ENCODE results near the gene GABRD.

GABRD gene

GRCh38 chr1:2018217-2019171 is 651 bp upstream of the GABRD start:
- TF ChIP-seq CTCF (IDR thresholded peaks at IDR 0.05; ENCODE audit: low read depth, low read length), result no peak
- peaks cover 36% of the 10 kb centered on the region for H3K27me3 ChIP-seq (ENCODE audit: insufficient read depth, low read depth, severe bottlenecking)
- no peaks in the 10 kb centered on the region for H3K9me3 ChIP-seq (ENCODE audit: severe bottlenecking)
- no peak overlapping the region; the same call in 1 of the 2 replicates for H3K4me3 ChIP-seq (ENCODE audit: low read depth, low read length)
- H3K36me3 ChIP-seq, result no peaks in the 10 kb centered on the region
- H3K27ac ChIP-seq, result no peak overlapping the region
- DNase-seq, result no peak

- peaks cover 36% of the 10 kb centered on the region for H3K27me3 ChIP-seq (ENCODE audit: insufficient read depth, low read depth, severe bottlenecking)
- H3K27ac ChIP-seq, result no peak overlapping the region
- DNase-seq, result no peak
- TF ChIP-seq CTCF (IDR thresholded peaks at IDR 0.05; ENCODE audit: low read depth, low read length), result no peak
- H3K4me3 ChIP-seq (ENCODE audit: low read depth, low read length), result peak overlapping the region; percentile 25
- H3K36me3 ChIP-seq, result no peaks in the 10 kb centered on the region
- no peaks in the 10 kb centered on the region for H3K9me3 ChIP-seq (ENCODE audit: severe bottlenecking)
Observed at GRCh38 chr1:2019571-2020309, 595 bp downstream of the GABRD start.

GRCh38 chr1:2020310-2020655 is 1.1 kb downstream of the GABRD start:
- no peaks in the 10 kb centered on the region for H3K36me3 ChIP-seq
- H3K9me3 ChIP-seq (ENCODE audit: severe bottlenecking), result no peaks in the 10 kb centered on the region
- H3K4me3 ChIP-seq (ENCODE audit: low read depth, low read length), result no peak overlapping the region
- H3K27me3 ChIP-seq (ENCODE audit: insufficient read depth, low read depth, severe bottlenecking), result peaks cover 36% of the 10 kb centered on the region
- no peak for DNase-seq
- H3K27ac ChIP-seq, result no peak overlapping the region
- no peak for TF ChIP-seq CTCF (IDR thresholded peaks at IDR 0.05; ENCODE audit: low read depth, low read length)

DNA sequence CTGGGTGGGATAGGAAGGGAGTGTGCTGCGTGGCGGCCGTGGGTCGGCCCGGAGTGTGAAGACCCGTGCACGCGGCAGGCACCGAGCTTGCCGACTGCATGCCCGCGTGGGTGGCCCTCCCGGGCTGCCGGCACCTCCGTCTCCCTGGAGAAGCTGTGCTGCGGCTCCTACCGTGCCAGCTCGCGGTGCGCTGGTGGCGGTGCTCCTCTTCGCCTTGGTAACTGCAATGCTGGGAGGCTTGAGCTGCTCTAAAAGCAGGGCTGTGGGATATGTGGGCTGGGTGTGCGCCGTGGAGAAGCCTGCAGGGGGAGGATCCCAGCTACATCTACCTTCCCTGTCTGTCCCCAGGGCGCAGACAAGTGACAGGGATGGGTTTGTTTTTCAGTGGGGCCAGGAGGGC is 2.4 kb downstream of the GABRD start:
- H3K36me3 ChIP-seq, result no peaks in the 10 kb centered on the region
- no peak for TF ChIP-seq CTCF (IDR thresholded peaks at IDR 0.05; ENCODE audit: low read depth, low read length)
- no peaks in the 10 kb centered on the region for H3K9me3 ChIP-seq (ENCODE audit: severe bottlenecking)
- H3K27me3 ChIP-seq (ENCODE audit: insufficient read depth, low read depth, severe bottlenecking), result peaks cover 36% of the 10 kb centered on the region
- H3K4me3 ChIP-seq (ENCODE audit: low read depth, low read length), result no peak overlapping the region
- H3K27ac ChIP-seq, result no peak overlapping the region
- DNase-seq, result no peak

DNA sequence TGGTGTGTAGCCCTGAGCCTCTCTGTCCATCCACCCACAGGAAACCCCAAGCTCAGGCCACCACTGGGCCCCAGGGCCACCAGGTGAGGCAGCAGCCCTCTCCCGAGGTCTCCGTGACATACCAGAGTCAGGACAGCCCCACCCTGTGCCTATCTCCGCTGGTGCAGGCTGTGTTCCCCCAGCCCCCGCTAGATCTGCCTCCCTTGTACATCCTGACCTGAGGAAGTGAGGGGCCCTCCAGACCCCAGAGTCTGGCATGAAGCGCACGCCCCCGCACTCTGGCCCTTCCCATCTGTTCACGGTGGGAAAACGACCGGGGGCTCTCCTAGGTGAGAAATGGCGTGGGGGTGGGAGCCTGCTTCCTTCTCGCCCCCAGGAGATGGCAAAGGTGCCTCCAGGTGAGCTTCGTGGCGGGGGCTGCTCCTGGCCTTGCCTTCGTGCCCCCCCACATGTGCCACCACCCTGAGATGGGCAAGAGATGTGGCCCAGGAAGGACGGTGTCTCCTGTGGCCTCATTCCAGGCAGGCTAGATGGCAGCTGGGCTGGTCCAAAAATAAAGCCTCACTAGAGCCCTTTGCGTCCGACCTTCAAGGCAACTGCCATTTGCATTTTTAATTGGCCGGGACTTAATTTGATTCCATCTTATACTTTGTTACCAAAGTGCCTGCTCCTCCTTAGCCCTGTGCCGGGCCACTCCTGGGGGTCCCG is 3.1 kb downstream of the GABRD start:
- H3K4me3 ChIP-seq (ENCODE audit: low read depth, low read length), result no peak overlapping the region
- TF ChIP-seq CTCF (IDR thresholded peaks at IDR 0.05; ENCODE audit: low read depth, low read length), result no peak
- H3K36me3 ChIP-seq, result no peaks in the 10 kb centered on the region
- H3K27ac ChIP-seq, result no peak overlapping the region
- peaks cover 31% of the 10 kb centered on the region for H3K27me3 ChIP-seq (ENCODE audit: insufficient read depth, low read depth, severe bottlenecking)
- no peaks in the 10 kb centered on the region for H3K9me3 ChIP-seq (ENCODE audit: severe bottlenecking)
- DNase-seq, result no peak
